ENCODE data around the gene SEPTIN1. TPM values are rescaled to one million over a fixed set of nuclear protein-coding genes. Genes with fewer than 3 reads are reported as not detected.
A peak's percentile ranks its signal among the peaks of the same experiment; 100 is the strongest.

The SEPTIN1 gene
- total and polyA plus RNA-seq, 3 donors from 2014 or later, result 0.63 to 3.9 (median 2.4) TPM

GRCh38 chr16:30409125-30410060, 27.0 kb upstream of the SEPTIN1 start:
- Histone ChIP-seq H3K4me3 (no peak overlapping the region), H3K9me3 (no peaks in the 10 kb centered on the region), H3K27ac (no peak overlapping the region), H3K4me1 (peaks cover 33% of the 10 kb centered on the region), H3K36me3 (ENCODE audit: low read depth, missing control alignments) (no peaks in the 10 kb centered on the region), H3K27me3 (no peaks in the 10 kb centered on the region)
- intact Hi-C loops (cut with DNase I; ENCODE audit: low total_unique reads), result no loop called here
- WGBS, 2 donors, result 40% methylated on average over 14 to 15 of the region's 15 CpGs
- TF ChIP-seq CTCF (IDR thresholded peaks at IDR 0.05) (peak; percentile 82 to 86 (median 86)), POLR2A (IDR thresholded peaks at IDR 0.05) (no peak)
- peak; percentile 93 for DNase-seq

GRCh38 chr16:30407804-30408534, 25.6 kb upstream of the SEPTIN1 start:
- H3K27me3 ChIP-seq, result no peaks in the 10 kb centered on the region
- H3K4me1 ChIP-seq, result peaks cover 25% of the 10 kb centered on the region
- no peaks in the 10 kb centered on the region for H3K9me3 ChIP-seq
- TF ChIP-seq CTCF (IDR thresholded peaks at IDR 0.05) (no peak), POLR2A (IDR thresholded peaks at IDR 0.05) (no peak)
- peak overlapping the region; percentile 59 to 72 for H3K4me3 ChIP-seq
- no peaks in the 10 kb centered on the region for H3K36me3 ChIP-seq (ENCODE audit: low read depth, missing control alignments)
- DNase-seq, result no peak
- peak overlapping the region; percentile 74 to 85 for H3K27ac ChIP-seq
- WGBS, 2 donors, result 6 to 20% methylated on average over 9 to 18 of the region's 19 CpGs
- intact Hi-C loops (cut with DNase I; ENCODE audit: low total_unique reads), result no loop called here

- intact Hi-C loops (cut with DNase I; ENCODE audit: low total_unique reads), result no loop called here
- Histone ChIP-seq H3K36me3 (ENCODE audit: low read depth, missing control alignments) (no peaks in the 10 kb centered on the region), H3K9me3 (no peaks in the 10 kb centered on the region), H3K27ac (peak within 1 kb of the TSS; percentile 74 to 85), H3K4me1 (peaks cover 25% of the 10 kb centered on the region), H3K27me3 (no peaks in the 10 kb centered on the region), H3K4me3 (peak within 1 kb of the TSS; percentile 59 to 72)
- TF ChIP-seq CTCF (IDR thresholded peaks at IDR 0.05), result no peak
- no peak for TF ChIP-seq POLR2A (IDR thresholded peaks at IDR 0.05)
- 0% methylated on average over 18 to 62 of the region's 65 CpGs for WGBS, 2 donors
- peak; percentile 95 for DNase-seq
Observed at GRCh38 chr16:30407102-30407803, 24.9 kb upstream of the SEPTIN1 start, which contains the start of gene ZNF771. TSS of gene ZNF771 (plus strand) at chr16:30407606. CDS start at chr16:30408054, 448 bp downstream.

- Histone ChIP-seq H3K27ac (peak overlapping the region; percentile 74 to 85), H3K4me3 (peak overlapping the region; percentile 59 to 72), H3K36me3 (ENCODE audit: low read depth, missing control alignments) (no peaks in the 10 kb centered on the region), H3K27me3 (no peaks in the 10 kb centered on the region), H3K9me3 (no peaks in the 10 kb centered on the region), H3K4me1 (peaks cover 25% of the 10 kb centered on the region)
- DNase-seq, result no peak
- TF ChIP-seq CTCF (IDR thresholded peaks at IDR 0.05), result no peak
- TF ChIP-seq POLR2A (IDR thresholded peaks at IDR 0.05), result no peak
- intact Hi-C loops (cut with DNase I; ENCODE audit: low total_unique reads), result no loop called here
- WGBS, 2 donors, result 8 to 11% methylated on average over 14 of the region's 14 CpGs
Observed at GRCh38 chr16:30406795-30407101, 24.4 kb upstream of the SEPTIN1 start.
